IMR-90 (cell line): ENCODE results near the gene OPN1SW. TPM values are rescaled to one million over a fixed set of nuclear protein-coding genes. Genes with fewer than 3 reads are reported as not detected.

Experiments used
- ATAC-seq: fragments of 200-7000 bp; cut with Tn5 transposase; 2 replicates; pipeline ENCODE4 v1.9.1; 2020; ENCODE audit warnings: low read depth, mild to moderate bottlenecking, moderate library complexity
- BruUV-seq: library from RNA; stranded (reverse); fragments of 400-500 nt; replicated peaks from 2 replicates; lab custom pipeline; 2021; lab: Mats Ljungman, UMichigan
- CTCF ChIA-PET: fragments of 300-600 bp; formaldehyde crosslinking; extraction: SDS; loops from one replicate; lab custom pipeline; 2021; ENCODE audit warnings: antibody characterized with exemption; lab: Yijun Ruan, JAX
- POLR2A ChIA-PET: fragments of 300-600 bp; sonication (Branson Sonifier 250); formaldehyde crosslinking; loops from one replicate; lab custom pipeline; 2022; ENCODE audit warnings: antibody characterized with exemption; ENCODE audit not compliant: unreplicated experiment; lab: Charles Lee
- DNase-seq: peaks from one replicate; pipeline ENCODE4 v3.0.0; 2013
- H2AFZ ChIP-seq: replicated peaks from 2 replicates; pipeline ENCODE3; 2013; ENCODE audit warnings: low read length, mild to moderate bottlenecking; ENCODE audit not compliant: poor library complexity
- H2AK5ac ChIP-seq: 2 replicates; pipeline ENCODE4 v1.6.1; 2013; ENCODE audit warnings: low read depth, low read length, inconsistent platforms
- H2AK9ac ChIP-seq: replicated peaks from 2 replicates; pipeline ENCODE3; 2013; ENCODE audit warnings: mild to moderate bottlenecking, low read depth, low read length, moderate library complexity; ENCODE audit not compliant: poor library complexity
- H2BK120ac ChIP-seq: 2 replicates; pipeline ENCODE4 v1.6.1; 2013; ENCODE audit warnings: low read depth, low read length, inconsistent platforms
- H2BK15ac ChIP-seq: 3 replicates; pipeline ENCODE4 v1.6.1; 2013; ENCODE audit warnings: low read depth, low read length, inconsistent platforms
- H2BK20ac ChIP-seq: 2 replicates; pipeline ENCODE4 v1.6.1; 2013; ENCODE audit warnings: low read depth, mild to moderate bottlenecking, inconsistent platforms, low read length, moderate library complexity
- H2BK5ac ChIP-seq: 2 replicates; pipeline ENCODE4 v1.6.1; 2013; ENCODE audit warnings: mild to moderate bottlenecking, low read depth, low read length, inconsistent platforms; ENCODE audit not compliant: poor library complexity, severe bottlenecking
- H3K14ac ChIP-seq: replicated peaks from 2 replicates; pipeline ENCODE4 v1.6.1; 2013; ENCODE audit warnings: low read depth, low read length, inconsistent platforms
- H3K18ac ChIP-seq: 2 replicates; pipeline ENCODE4 v1.6.1; 2013; ENCODE audit warnings: low read depth, low read length, control low read depth
- H3K23ac ChIP-seq: 2 replicates; pipeline ENCODE4 v1.6.1; 2013; ENCODE audit warnings: low read depth, low read length, inconsistent platforms
- H3K27ac ChIP-seq: 2 replicates; pipeline ENCODE4 v1.5.1; 2013; ENCODE audit warnings: mild to moderate bottlenecking, control low read depth, low read length; ENCODE audit not compliant: insufficient read depth
- H3K27me3 ChIP-seq: 2 replicates; pipeline ENCODE4 v1.6.1; 2013; ENCODE audit warnings: low read length; ENCODE audit not compliant: control insufficient read depth, insufficient read depth
- H3K36me3 ChIP-seq: 2 replicates; pipeline ENCODE4 v1.6.1; 2013; ENCODE audit warnings: low read length, mixed read lengths; ENCODE audit not compliant: control insufficient read depth, insufficient read depth
- H3K4ac ChIP-seq: 2 replicates; pipeline ENCODE4 v1.6.1; 2013; ENCODE audit warnings: low read depth, low read length, inconsistent platforms
- H3K4me1 ChIP-seq: 2 replicates; pipeline ENCODE4 v1.6.1; 2013; ENCODE audit warnings: low read length, mixed read lengths; ENCODE audit not compliant: control insufficient read depth, insufficient read depth
- H3K4me2 ChIP-seq: 2 replicates; pipeline ENCODE4 v1.6.1; 2013; ENCODE audit warnings: low read depth, mild to moderate bottlenecking, control low read depth, low read length, moderate library complexity
- H3K4me3 ChIP-seq: 2 replicates; pipeline ENCODE4 v1.5.1; 2013; ENCODE audit warnings: low read depth, mild to moderate bottlenecking, control low read depth, low read length, moderate library complexity; ENCODE audit not compliant: insufficient read depth
- H3K56ac ChIP-seq: 2 replicates; pipeline ENCODE4 v1.6.1; 2013; ENCODE audit warnings: low read length, inconsistent platforms; ENCODE audit not compliant: insufficient read depth; ENCODE audit errors: extremely low read depth
- H3K79me1 ChIP-seq, 2 experiments: 2 replicates each; pipeline ENCODE4 v1.6.1; 2013; ENCODE audit warnings: low read length in 2 of 2, inconsistent platforms in 1 of 2, low read depth in 1 of 2
- H3K9ac ChIP-seq: 2 replicates; pipeline ENCODE4 v1.6.1; 2013; ENCODE audit warnings: low read depth, low read length, control low read depth
- H3K9me1 ChIP-seq: 2 replicates; pipeline ENCODE4 v1.6.1; 2013; ENCODE audit warnings: low read length, inconsistent platforms; ENCODE audit not compliant: insufficient read depth
- H3K9me3 ChIP-seq: 2 replicates; pipeline ENCODE4 v1.6.1; 2013; ENCODE audit warnings: low read length; ENCODE audit not compliant: control insufficient read depth, insufficient read depth
- H4K20me1 ChIP-seq: 2 replicates; pipeline ENCODE4 v1.6.1; 2013; ENCODE audit warnings: low read length, inconsistent platforms; ENCODE audit not compliant: insufficient read depth
- H4K5ac ChIP-seq: 2 replicates; pipeline ENCODE4 v1.6.1; 2013; ENCODE audit warnings: mild to moderate bottlenecking, low read depth, low read length, control low read depth
- H4K8ac ChIP-seq, 2 experiments: 2 replicates each; pipeline ENCODE4 v1.6.1; 2013; ENCODE audit warnings: low read depth in 2 of 2, low read length in 2 of 2, control low read depth in 1 of 2, inconsistent platforms in 1 of 2
- H4K91ac ChIP-seq: 2 replicates; pipeline ENCODE4 v1.6.1; 2013; ENCODE audit warnings: low read depth, low read length, inconsistent platforms; ENCODE audit not compliant: insufficient read depth
- CEBPB ChIP-seq: IDR thresholded peaks from 2 replicates; pipeline ENCODE4 v1.6.1; 2012; ENCODE audit warnings: low read depth, low read length, improper control_type of control experiment
- FOS ChIP-seq: fragments of 150-350 bp; IDR thresholded peaks from 2 replicates; pipeline ENCODE4 v1.6.1; 2016; ENCODE audit warnings: low read depth, low read length
- MAFK ChIP-seq: IDR thresholded peaks from 2 replicates; pipeline ENCODE4 v1.6.1; 2012; ENCODE audit warnings: low read depth, low read length, improper control_type of control experiment
- MAZ ChIP-seq: IDR thresholded peaks from 2 replicates; pipeline ENCODE4 v1.6.1; 2012; ENCODE audit warnings: low read depth, mild to moderate bottlenecking, low read length, improper control_type of control experiment, moderate library complexity, borderline replicate concordance
- RFX5 ChIP-seq: IDR thresholded peaks from 2 replicates; pipeline ENCODE4 v1.8.0; 2012; ENCODE audit warnings: low read depth, mild to moderate bottlenecking, low read length, moderate library complexity
- SMC3 ChIP-seq: fragments of 150-350 bp; IDR thresholded peaks from 2 replicates; pipeline ENCODE4 v1.6.1; 2016; ENCODE audit warnings: low read depth, mild to moderate bottlenecking, antibody characterized with exemption, low read length, moderate library complexity
- whole genome bisulfite sequencing, 2 experiments: methylation state at CpG; one replicate each; pipeline versions ENCODE4 v1.1.5 to v1.1.7; 2013; ENCODE audit warnings: missing lambda C conversion rate in 2 of 2; ENCODE audit not compliant: insufficient read length in 1 of 2; ENCODE audit errors: extremely low coverage in 2 of 2; 5-methylcytosine and 5-hydroxymethylcytosine counted together
- dilution Hi-C: fragments of 300-500 bp; cut with HindIII; formaldehyde crosslinking; loops from one replicate; pipeline ENCODE4 v1.14.3; 2018; ENCODE audit warnings: low sequenced_read_pairs; ENCODE audit not compliant: unreplicated experiment
- in situ Hi-C: fragments of 300-500 bp; cut with MboI; formaldehyde crosslinking; loops from 3 replicates; pipeline ENCODE4 v1.14.3; 2019; ENCODE audit warnings: low sequenced_read_pairs, inconsistent platforms, mixed read lengths
- intact Hi-C: fragments of 100-400 bp; cut with micrococcal nuclease; formaldehyde crosslinking; loops from 2 replicates; pipeline ENCODE4 v1.10.0; 2022
- polyA plus RNA-seq, 3 experiments: library from polyadenylated mRNA; depleted of rRNA; stranded (reverse); fragments of >200 nt; gene quantifications; 2 replicates each; pipeline ENCODE4 v1.2.3, GENCODE V29; 2012; ENCODE audit warnings: low replicate concordance in 1 of 3
- total RNA-seq: library from RNA; depleted of rRNA; stranded (reverse); fragments of >200 nt; gene quantifications from 2 replicates; pipeline ENCODE4 v1.2.3, GENCODE V29; 2012

The OPN1SW gene
- total and polyA plus RNA-seq, 2 of the 4 experiments (the other 2 are of a cell fraction) = not detected

DNA sequence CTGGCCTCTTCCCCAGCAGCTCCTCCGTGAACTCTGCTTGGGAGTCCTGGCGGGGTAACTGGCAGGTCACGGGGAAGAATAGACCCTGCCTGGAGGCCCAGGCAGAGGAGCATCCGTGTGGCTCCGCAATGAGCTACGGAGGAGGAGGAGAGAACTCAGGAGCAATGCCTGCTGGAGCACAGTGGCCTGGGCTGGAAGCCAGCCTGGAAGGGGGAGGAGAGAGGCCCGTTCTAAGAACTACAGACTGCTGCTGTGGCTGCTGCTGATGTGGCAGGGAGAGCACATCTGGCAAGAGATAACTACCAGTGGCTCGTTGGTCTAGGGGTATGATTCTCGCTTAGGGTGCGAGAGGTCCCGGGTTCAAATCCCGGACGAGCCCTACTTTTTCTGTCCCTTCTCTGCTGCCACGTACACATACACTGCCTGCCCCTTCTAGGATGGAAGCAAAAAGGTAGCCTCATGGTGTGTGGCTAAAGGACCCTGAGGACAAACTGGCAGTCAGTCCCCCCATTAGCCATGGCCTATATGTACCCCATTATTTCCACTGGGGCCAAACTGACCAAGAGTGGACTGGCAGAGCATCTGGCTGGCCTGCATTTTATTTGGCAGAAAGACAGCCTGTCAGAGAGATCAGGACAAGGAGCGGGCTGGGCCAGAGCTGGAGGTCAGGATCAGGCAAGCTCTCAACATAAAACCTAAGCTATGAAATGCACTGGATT, 7.7 kb upstream of the OPN1SW start:
- Histone ChIP-seq H3K79me1 (no peaks in the 10 kb centered on the region), H3K4me2 (peak overlapping the region; percentile 2; the same call in 1 of the 2 replicates), H3K56ac (no peak overlapping the region), H3K9ac (no peak overlapping the region), H4K91ac (no peak overlapping the region), H3K36me3 (no peaks in the 10 kb centered on the region), H2BK15ac (no peak overlapping the region), H2AK9ac (peak overlapping the region; percentile 0), H2AFZ (peak overlapping the region; percentile 89), H3K9me1 (peaks cover 4% of the 10 kb centered on the region; the same call in 1 of the 2 replicates), H2BK120ac (no peak overlapping the region), H4K5ac (no peak overlapping the region), H3K4ac (no peak overlapping the region), H2BK5ac (no peak overlapping the region), H3K9me3 (no peaks in the 10 kb centered on the region), H3K27me3 (0 out of 2 replicates have a peak, but pooled peaks cover 2% of the 10 kb centered on the region), H3K27ac (no peak overlapping the region), H4K8ac (peak overlapping the region in 1 of 2 experiments; percentile 11; a peak in 1 of 4 replicates), H4K20me1 (peaks cover 5% of the 10 kb centered on the region; the same call in 1 of the 2 replicates), H3K4me3 (no peak overlapping the region), H2AK5ac (no peak overlapping the region), H3K18ac (no peak overlapping the region), H2BK20ac (no peak overlapping the region), H3K23ac (no peak overlapping the region), H3K4me1 (peaks cover 6% of the 10 kb centered on the region), H3K14ac (no peak overlapping the region)
- intact Hi-C loops = no loop called here
- in situ Hi-C loops = no loop called here
- POLR2A ChIA-PET = no interaction called here
- dilution Hi-C loops = no loop called here
- BruUV-seq = no TSS peak
- CTCF ChIA-PET = no interaction called here
- peak; percentile 89 for DNase-seq
- 8% methylated on average over 6 of the region's 15 CpGs; no CpG with 5 or more reads in 1 of the 2 experiments for WGBS, 2 experiments
- ATAC-seq = peak; percentile 95
- TF ChIP-seq MAZ = 0 out of 2 replicates have a peak, but pooled peaks have one; percentile 18
- TF ChIP-seq CEBPB = 0 out of 2 replicates have a peak, but pooled peaks have one; percentile 5
- no peak for TF ChIP-seq RFX5
- TF ChIP-seq SMC3 = no peak
- TF ChIP-seq MAFK = no peak
- peak; percentile 94 for TF ChIP-seq FOS
